Left forelimb (tissue), 1 donor: ENCODE data around the gene BRD2.
"Not testable (repeated sequence)": the region's sequence is repeated elsewhere in the genome, so short reads cannot be mapped to it uniquely, and the experiment has no call there.

Experiments
- DNase-seq: peaks from one replicate; pipeline ENCODE4 v3.0.0-alpha.2; 2018; ENCODE audit warnings: low spot score

Gene BRD2

DNA sequence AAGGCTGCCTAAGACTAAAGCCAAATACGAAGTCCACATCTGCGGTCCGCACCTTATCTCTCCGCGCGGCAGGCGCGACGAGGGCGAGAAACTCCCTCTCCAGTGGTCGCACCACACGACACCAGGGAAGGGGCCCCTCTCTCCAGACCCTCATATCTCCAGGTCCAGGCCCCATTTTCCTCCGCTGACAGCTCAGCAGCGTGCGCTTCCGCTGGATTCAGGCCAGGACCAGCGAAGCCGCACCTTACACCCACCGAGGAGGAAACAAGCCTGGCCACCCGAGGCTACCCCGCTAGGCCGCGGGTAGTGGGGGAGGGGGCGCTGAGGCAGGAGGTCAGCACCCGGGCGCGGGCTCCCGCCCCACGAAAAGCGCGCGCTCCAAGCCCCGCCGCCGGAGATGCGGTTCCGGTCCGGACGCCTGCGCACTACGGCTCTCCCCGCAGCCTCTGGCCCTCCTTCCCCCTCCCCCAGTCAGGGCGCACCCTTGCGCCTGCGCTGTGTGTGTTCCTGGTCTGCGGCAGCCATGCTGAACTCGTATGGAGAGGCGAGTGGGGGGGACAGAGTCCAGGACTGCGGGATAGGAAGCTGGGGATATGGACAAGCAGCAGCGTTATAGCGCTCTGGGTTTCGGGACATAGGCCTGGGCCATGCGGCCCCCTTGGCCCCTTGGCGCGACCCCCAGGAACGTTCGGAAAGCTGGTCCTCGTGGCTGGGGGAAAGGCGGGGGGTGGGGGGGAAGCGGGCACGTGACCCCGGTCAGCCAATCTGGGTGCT, at the start of gene BRD2:
Gene BRD2 (plus strand): TSS at position 502 of the 774 bp plus-strand sequence. CDS start 4,305 bp downstream, outside the sequence.
- DNase-seq, result peak; percentile 99

DNA sequence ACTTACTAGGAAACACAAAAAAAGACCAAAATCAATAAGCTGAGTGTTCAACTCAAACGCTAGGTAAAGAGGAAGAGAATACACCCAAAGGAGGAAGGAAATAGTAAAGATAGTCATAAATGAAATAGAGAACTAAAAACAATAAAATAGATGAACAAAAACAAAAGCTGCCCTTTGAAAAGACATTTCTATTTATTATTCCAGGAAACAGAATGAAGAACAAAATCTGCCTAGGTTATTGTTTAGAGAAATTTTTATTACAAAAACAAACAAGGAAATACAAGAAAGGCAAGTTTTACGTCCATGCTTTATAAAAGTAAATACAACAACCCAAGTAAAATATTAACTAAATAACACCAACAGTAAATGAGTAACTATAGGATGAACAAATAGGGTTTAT, 47.7 kb upstream of the BRD2 start:
- DNase-seq, result no peak

DNA sequence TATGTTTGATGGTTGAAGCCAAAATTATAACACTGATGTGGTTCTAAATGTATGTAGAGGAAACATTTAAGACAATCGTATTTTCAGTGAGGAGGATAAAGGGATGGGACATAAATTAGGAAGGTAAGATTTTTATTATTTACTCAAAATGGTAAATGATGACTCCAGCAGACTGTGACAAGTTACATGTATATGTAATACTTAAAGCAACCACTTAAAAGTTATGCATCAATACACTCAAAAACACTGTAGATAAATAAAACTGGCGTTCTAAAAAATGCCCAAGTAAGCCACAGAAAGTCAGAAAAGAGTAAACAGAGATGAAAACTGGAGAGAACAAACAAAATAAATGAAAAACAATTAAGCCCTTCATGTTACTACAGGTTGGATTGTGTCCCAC, 46.3 kb upstream of the BRD2 start:
- DNase-seq, result no peak

DNA sequence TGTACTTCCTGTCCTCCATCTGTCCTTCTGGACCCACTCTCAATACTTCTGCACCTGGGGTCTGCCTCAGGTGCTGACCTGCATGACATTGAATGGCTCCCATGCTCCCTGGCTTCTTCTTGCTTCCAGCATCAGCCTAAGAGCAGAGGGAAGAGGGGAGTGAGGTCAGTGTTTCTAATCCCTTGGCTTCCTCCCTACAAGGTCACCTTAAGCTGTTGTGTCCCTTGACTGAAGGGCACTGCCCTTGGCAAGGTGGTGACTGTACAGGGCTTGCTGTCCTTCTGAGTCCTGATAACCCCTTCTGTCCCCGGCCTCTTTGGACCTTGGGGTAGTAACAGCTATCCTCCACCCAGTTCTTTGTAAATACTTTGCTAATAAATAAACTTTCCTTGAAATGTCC, 37.2 kb upstream of the BRD2 start:
- no peak for DNase-seq

DNA sequence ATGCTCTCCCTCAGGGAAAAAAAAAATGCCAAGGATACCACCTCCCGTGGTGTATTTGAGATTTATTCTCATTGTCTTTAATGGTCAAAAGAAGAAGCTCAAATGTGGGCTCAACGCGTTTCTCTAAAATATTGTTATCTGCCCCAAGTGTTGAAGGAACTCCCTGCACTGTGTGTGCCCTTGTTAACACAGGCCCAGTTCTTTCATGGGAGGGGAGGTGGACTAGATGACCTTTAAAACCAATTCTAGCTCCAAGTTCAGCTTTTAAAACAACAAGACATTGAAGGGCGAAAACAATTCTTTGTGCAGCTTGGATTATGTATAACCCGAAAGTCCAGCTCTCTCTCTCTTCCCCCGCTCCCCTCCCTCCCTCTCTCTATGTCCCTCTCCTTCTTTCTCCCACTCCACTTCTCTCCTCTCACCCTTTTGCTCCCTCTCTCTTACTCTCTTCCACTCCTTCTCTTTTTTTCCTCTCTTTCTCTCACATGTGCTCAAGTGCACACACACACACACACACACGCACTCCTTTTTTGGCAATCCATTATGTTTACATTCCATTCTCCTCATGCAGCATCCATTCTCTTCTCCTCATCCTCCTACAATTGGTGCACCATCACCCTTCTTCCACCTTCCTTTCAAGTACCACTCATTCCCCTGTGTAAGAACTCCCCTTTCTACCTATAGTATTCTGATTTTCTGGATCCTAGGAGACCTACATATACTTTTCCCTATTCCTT, 36.1 kb upstream of the BRD2 start:
- no peak for DNase-seq

GRCh38 chr6:32933661-32934085, 34.7 kb upstream of the BRD2 start:
- DNase-seq, result no peak

DNA sequence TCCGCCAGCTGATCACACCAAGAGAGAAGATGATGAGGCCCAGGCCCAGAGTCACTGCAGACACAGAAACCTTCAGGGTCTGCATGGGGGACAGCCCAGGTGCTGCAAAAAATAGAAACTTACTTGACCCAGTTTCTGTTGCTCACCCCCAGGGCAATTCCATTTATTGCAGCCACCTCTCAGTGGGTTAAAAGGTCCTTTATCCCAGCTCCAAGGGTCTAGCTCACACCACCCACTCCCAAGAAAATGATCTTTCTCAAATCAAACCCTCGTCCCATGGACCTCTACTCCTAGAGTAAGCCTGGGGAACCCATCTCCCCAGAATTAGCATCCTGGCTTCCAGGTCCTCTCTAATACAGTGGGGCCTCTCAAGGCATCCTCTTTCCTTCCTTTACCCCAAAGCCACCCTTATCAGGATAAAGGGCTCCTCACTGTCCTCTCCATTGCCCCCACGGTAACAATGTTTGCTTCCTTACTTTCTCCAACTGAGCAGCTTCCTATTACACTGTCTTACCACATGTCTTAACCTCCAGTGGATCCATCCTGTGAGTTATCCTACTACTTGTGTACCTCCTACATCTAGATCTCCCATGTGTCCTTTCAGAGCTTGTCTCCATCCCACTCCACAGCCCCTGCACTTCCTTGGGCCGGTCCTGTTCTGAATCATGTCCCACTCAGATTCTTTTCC, 32.7 kb upstream of the BRD2 start:
- DNase-seq, result no peak

GRCh38 chr6:32936239-32937152, 31.9 kb upstream of the BRD2 start:
- no peak for DNase-seq

DNA sequence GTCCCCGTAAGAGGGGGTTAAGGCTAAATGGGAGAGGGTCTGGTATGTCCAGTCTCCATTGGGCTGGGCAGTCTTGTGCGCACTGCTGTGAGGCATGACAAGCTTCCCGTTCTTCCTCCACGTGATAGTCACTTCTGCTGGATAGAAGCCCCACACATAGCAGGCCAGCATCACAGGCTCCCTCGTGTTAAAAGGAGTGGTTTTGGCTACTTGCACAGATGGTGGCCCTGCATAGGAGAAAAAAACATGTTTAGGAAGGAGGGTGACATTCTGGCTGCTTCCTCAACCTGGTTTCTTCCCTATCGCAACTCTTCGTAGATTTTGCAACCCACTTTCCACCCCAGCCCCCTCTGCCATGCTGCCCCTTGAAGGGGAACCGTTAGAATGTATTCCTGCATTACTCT, 31.2 kb upstream of the BRD2 start:
- no peak for DNase-seq

DNA sequence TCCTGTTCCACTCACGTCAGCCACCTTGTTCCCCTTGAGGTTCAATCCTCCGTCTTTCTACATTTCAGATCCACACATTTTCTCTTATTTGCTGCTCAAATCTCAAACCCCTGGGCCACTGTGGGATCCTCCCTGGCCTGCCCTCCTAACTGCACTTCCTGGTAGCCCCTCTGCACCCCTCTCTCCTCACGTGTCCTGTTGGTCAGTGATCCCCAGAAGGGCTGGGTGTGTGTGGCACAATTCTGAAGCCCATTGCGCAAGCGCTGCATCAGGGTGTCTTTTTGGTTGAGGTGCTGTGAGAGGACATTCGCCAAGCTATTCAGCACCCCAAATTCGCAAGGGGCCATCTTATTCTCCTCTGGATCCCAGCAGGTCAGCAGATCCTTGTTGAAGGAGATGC, 29.9 kb upstream of the BRD2 start:
- DNase-seq, result no peak

- no peak for DNase-seq
These were observed 27.7 kb upstream of the BRD2 start, which contains the start of gene HLA-DMB for GRCh38 chr6:32940656-32941213. HLA-DMB (minus strand) TSS chr6:32941028; CDS start chr6:32940807, 221 bp downstream.

GRCh38 chr6:32941214-32941768, 27.1 kb upstream of the BRD2 start:
- no peak for DNase-seq

DNA sequence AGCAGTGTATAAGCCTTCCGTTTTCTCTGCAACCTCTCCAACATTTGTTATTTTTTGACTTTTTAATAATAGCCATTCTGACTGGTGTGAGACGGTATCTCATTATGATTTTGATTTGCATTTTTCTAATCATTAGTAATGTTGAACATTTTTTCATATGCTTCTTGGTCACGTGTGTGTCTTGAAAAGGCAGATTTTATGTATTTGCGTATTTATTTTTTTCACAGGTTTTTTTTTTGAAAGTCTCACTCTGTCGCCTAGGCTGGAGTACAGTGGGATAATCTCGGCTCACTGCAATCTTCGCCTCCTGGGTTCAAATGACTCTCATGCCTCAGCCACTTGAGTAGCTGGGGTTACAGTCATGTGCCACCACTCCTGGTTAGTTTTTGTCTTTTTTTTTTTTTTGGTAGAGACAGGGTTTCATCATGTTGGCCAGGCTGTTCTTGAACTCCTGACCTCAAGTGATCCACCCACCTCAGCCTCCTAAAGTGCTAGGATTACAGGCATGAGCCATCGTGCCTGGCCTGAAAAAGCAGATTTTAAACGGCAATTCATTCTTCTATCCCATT, 25.8 kb upstream of the BRD2 start:
- DNase-seq, result not testable (repeated sequence)

- DNase-seq, result no peak
These were observed 24.3 kb upstream of the BRD2 start for GRCh38 chr6:32943864-32944649.

DNA sequence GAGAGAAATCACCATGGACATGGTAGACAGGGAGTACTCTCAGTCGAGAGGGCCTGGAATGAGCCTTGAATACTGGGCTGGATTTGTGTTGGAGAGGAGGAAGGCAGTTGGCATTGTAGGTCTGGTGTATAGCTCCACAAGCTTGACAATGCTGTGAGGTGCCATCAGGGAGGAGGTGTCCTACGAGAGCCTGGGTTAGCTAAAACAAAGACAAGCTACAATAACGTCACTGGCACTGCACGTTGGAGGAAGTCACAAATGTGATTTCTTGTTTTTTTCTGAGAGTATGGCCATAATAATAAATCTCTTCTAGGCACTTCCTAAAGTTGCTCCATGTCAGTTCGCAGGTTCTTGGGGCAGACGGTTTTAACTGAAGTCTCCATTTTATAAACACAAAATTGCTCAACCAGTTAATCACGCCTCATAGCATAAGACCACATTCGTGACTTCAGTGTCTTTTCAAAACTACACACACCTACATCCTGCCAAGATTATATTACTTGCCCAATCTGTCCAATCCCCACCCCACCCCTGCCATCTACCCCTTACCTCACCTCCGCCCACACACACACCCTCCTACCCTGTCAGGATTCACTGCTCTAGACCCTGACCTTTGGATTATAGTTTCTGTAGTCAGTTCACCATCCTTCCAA, 23.2 kb upstream of the BRD2 start:
- no peak for DNase-seq

DNA sequence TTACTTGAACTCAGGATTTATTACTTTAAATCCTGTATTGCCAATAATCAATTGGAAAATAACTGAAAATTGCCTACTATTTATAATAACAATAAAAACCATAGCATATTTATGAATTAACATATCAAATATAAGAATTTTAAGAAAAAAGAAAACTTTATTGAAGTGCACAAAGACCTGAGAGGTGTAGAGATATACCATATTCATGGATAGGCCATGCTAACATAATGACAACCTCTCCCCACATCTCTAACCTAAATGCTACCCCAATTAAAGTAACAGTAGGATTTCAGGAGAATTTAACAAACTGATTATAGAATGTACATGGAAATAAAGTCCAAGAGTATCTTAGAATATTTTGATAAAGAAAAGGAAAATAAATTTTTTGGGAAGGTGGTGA, 22.4 kb upstream of the BRD2 start:
- no peak for DNase-seq

DNA sequence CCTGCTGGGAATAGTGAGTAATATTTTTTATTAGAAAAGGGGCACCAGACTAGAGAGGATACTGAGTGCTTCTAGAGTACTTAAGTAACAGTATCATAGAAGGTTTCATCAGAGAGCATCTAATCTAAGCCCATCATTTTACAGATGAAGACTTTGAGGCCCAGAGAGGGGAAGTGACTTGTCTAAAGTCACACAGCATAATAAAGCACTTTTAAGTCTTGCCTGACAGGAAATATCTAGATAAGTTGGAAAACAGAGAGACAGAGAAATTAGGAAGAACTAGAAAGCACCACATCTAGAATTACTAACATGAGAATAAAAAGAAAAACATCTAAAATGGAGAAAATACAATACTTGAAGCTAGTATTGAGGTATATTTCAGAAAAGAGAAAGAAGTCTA, 21.5 kb upstream of the BRD2 start:
- DNase-seq, result no peak

GRCh38 chr6:32947552-32948465, 20.6 kb upstream of the BRD2 start:
- no peak for DNase-seq
